Measurements from ENCODE around the gene IP6K3.

The IP6K3 gene

DNA sequence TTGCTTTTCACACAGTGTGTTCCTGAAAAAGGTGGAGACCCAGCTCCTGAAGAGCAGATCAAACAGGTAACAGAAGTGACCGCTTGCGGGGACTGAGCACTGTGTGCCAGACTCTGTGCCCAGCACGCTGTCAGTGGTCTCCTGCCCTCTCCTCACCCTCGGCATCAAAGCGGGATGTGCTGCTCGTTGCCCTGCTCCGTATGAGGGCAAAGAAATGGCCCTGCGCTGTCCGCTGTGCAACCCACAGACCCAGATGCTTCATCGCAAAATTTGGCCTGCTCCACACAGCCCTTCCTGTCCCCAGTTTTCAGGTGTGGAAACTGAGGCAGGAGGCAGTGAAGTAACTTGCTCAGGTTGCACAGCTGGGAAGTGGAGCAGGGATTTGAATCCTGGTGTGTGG is 48.9 kb downstream of the IP6K3 start:
- in situ Hi-C loops (cut with HindIII; ENCODE audit: low sequenced_read_pairs) = no loop called here
- H3K4me3 ChIP-seq (ENCODE audit: low read depth, low read length) = no peak overlapping the region
- TF ChIP-seq, protein P1, sequence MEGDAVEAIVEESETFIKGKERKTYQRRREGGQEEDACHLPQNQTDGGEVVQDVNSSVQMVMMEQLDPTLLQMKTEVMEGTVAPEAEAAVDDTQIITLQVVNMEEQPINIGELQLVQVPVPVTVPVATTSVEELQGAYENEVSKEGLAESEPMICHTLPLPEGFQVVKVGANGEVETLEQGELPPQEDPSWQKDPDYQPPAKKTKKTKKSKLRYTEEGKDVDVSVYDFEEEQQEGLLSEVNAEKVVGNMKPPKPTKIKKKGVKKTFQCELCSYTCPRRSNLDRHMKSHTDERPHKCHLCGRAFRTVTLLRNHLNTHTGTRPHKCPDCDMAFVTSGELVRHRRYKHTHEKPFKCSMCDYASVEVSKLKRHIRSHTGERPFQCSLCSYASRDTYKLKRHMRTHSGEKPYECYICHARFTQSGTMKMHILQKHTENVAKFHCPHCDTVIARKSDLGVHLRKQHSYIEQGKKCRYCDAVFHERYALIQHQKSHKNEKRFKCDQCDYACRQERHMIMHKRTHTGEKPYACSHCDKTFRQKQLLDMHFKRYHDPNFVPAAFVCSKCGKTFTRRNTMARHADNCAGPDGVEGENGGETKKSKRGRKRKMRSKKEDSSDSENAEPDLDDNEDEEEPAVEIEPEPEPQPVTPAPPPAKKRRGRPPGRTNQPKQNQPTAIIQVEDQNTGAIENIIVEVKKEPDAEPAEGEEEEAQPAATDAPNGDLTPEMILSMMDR (IDR thresholded peaks at IDR 0.05; ENCODE audit: low read depth, low read length) = no peak
- DNase-seq (ENCODE audit: low read depth, low spot score) = no peak

DNA sequence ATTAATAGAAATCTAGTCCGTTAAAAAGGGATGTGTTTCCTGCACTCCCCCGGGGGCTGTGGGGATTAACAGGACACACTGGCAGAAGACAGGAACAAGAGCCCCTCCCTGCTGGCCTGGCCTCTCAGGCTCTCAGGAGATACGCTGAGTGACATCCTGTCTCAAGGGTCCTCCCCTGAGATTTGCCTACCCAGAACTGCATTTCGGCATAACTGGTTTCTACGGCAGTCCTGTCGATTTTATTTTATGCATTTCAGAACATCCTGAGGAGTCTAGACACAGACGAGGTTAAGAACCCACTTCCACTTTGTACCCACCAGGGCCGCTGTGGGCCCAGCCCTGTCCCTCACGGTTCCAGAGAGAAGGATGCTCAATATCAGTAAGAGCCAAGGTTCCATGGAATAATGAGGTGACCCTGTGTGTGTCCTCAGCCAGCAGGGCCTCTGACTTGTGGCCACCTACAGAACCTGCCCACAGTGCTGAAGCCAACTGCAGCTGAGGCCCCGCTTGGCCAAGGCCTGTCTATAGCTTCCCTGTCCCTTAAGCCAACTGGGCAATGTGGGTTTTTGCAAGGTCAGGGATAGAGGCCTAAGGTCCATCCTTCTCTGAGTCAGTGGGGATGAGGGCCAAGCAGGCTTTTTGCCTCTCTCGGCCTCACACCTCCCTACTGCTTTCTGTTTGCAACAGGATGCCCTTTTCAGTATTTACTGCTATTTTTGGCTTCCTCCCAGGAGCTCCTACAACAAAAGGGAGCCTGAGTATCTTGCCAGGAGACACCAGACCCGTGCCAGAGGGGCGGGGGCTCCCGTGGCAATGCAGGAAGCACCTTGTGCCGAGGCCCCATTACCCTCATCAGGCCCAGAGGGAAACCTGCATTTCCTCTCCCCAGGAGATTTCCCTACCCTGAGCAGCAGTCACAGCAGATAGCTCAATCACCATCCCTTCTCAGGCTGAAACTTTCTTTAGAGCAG is 49.9 kb downstream of the IP6K3 start:
- peak; percentile 82 for DNase-seq (ENCODE audit: low read depth, low spot score)
- in situ Hi-C loops (cut with HindIII; ENCODE audit: low sequenced_read_pairs) = no loop called here
- TF ChIP-seq, protein P1 (IDR thresholded peaks at IDR 0.05; ENCODE audit: low read depth, low read length) = no peak
- H3K4me3 ChIP-seq (ENCODE audit: low read depth, low read length) = no peak overlapping the region

GRCh38 chr6:33696076-33696475 is 50.6 kb downstream of the IP6K3 start:
- TF ChIP-seq, protein P1 (IDR thresholded peaks at IDR 0.05; ENCODE audit: low read depth, low read length) = no peak
- no peak overlapping the region for H3K4me3 ChIP-seq (ENCODE audit: low read depth, low read length)
- in situ Hi-C loops (cut with HindIII; ENCODE audit: low sequenced_read_pairs) = no loop called here
- DNase-seq (ENCODE audit: low read depth, low spot score) = no peak

DNA sequence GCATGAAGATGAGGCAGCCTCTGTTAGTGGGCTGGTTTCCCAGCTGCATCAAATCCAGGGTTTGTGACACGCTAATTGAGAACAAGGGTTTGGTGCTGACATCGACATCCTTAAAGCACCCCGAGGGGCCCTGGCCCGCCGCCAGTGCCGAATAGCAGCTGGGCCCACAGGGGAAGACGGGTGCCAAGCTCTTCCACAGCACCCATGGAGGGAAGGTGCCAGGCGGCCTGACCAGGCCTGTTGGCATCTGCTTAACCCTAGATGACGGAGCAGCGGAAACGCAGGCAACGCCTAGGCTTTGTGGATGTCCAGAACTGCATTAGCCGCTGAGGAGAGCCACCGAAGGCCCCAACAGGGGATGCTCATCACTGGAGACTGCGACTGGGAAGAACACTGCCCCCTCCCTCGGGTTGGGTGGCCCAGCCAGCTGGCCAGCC is 51.2 kb downstream of the IP6K3 start:
- DNase-seq (ENCODE audit: low read depth, low spot score) = no peak
- TF ChIP-seq, protein P1 (IDR thresholded peaks at IDR 0.05; ENCODE audit: low read depth, low read length) = no peak
- in situ Hi-C loops (cut with HindIII; ENCODE audit: low sequenced_read_pairs) = no loop called here
- H3K4me3 ChIP-seq (ENCODE audit: low read depth, low read length) = no peak overlapping the region

DNA sequence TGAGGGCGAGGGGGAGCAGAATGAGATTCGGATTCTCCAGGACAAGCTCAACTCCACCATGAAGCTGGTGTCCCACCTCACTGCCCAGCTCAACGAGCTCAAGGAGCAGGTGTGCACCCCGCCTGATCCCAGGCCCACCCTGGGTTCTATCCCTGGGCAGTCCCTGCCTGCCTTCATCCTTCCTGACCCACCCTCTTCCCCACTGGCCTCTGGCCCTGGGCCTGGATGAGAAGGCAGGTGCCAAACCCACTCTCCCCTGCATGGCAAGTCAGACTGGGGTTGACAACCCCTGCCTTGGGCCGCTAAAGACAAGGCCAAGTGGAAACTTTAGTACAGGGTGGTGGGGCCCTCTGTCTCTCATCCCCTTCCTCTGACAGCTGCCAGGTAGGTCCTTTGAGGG is 51.7 kb downstream of the IP6K3 start:
- H3K4me3 ChIP-seq (ENCODE audit: low read depth, low read length) = no peak overlapping the region
- no peak for DNase-seq (ENCODE audit: low read depth, low spot score)
- in situ Hi-C loops (cut with HindIII; ENCODE audit: low sequenced_read_pairs) = no loop called here
- TF ChIP-seq, protein P1 (IDR thresholded peaks at IDR 0.05; ENCODE audit: low read depth, low read length) = no peak

DNA sequence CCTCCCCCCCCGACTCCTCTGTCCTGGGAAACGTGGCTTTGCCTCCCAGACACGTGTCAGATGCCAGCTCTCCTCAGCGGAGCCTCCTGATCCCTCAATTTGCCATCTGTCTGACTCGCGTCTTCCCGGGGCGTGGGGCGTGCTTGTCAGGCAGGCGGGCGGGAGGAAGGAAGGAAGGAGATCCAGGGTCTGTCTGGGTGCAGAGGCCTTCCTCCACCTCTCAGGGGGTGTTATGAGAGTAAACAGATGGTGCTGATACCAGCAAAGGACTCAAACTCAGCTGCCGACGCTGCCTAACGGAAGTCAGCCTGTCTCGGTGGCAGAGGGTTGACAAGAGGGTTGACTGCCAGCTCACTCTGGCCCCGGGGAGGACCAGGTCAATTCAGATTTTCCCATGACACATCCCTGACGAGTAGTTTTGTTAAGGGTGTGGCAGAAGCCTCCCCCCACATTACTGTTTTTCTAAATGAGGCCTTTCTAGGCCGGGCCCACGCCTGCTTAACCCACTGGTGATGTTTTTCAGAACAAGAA is 52.2 kb downstream of the IP6K3 start:
- TF ChIP-seq, protein P1 (IDR thresholded peaks at IDR 0.05; ENCODE audit: low read depth, low read length) = no peak

More for the DNA sequence above, 52.2 kb downstream of the IP6K3 start:
- peak; percentile 22 for DNase-seq (ENCODE audit: low read depth, low spot score)
- in situ Hi-C loops (cut with HindIII; ENCODE audit: low sequenced_read_pairs) = no loop called here
- H3K4me3 ChIP-seq (ENCODE audit: low read depth, low read length) = no peak overlapping the region
